Skeletal muscle satellite cell (primary cell): Measurements from ENCODE around the gene CPA5.

ENCODE experiments used
- H3K27me3 ChIP-seq: 2 replicates; pipeline ENCODE4 v1.7.0; 2013; ENCODE audit warnings: low read length; ENCODE audit not compliant: control insufficient read depth, insufficient read depth
- H3K36me3 ChIP-seq: 2 replicates; pipeline ENCODE4 v1.7.0; 2013; ENCODE audit warnings: mild to moderate bottlenecking, control low read depth, low read length; ENCODE audit not compliant: insufficient read depth
- H3K4me1 ChIP-seq: 2 replicates; pipeline ENCODE4 v1.7.0; 2013; ENCODE audit warnings: low read length; ENCODE audit not compliant: control insufficient read depth, insufficient read depth
- H3K4me2 ChIP-seq: 2 replicates; pipeline ENCODE4 v1.7.0; 2013; ENCODE audit warnings: mild to moderate bottlenecking, low read length
- H3K4me3 ChIP-seq: 2 replicates; pipeline ENCODE4 v1.7.0; 2013; ENCODE audit warnings: low read length
- H3K9ac ChIP-seq: 2 replicates; pipeline ENCODE4 v1.7.0; 2013; ENCODE audit warnings: mild to moderate bottlenecking, low read depth, low read length, moderate library complexity
- H3K9me3 ChIP-seq: replicated peaks from 2 replicates; pipeline ENCODE4 v1.7.0; 2013; ENCODE audit warnings: mild to moderate bottlenecking, control low read depth, low read length

The CPA5 gene

GRCh38 chr7:130362251-130362816 is 17.7 kb downstream of the CPA5 start:
- Histone ChIP-seq H3K36me3 (no peaks in the 10 kb centered on the region), H3K9ac (no peak overlapping the region), H3K4me2 (no peak overlapping the region), H3K27me3 (no peaks in the 10 kb centered on the region), H3K4me1 (peaks cover 54% of the 10 kb centered on the region), H3K4me3 (no peak overlapping the region), H3K9me3 (peaks cover 17% of the 10 kb centered on the region)

GRCh38 chr7:130363026-130363847 is 18.6 kb downstream of the CPA5 start:
- Histone ChIP-seq H3K4me2 (peak overlapping the region; percentile 37), H3K27me3 (no peaks in the 10 kb centered on the region), H3K4me1 (peaks cover 46% of the 10 kb centered on the region), H3K36me3 (no peaks in the 10 kb centered on the region), H3K9me3 (peaks cover 17% of the 10 kb centered on the region), H3K4me3 (no peak overlapping the region), H3K9ac (no peak overlapping the region)

- Histone ChIP-seq H3K9ac (no peak overlapping the region), H3K4me3 (no peak overlapping the region), H3K9me3 (peaks cover 13% of the 10 kb centered on the region), H3K27me3 (no peaks in the 10 kb centered on the region), H3K4me1 (peaks cover 58% of the 10 kb centered on the region), H3K36me3 (no peaks in the 10 kb centered on the region), H3K4me2 (no peak overlapping the region)
Observed at GRCh38 chr7:130364451-130364850, 19.8 kb downstream of the CPA5 start.

- H3K4me3 ChIP-seq: no peak overlapping the region
Observed at GRCh38 chr7:130365088-130365487, 20.5 kb downstream of the CPA5 start.

GRCh38 chr7:130365511-130366441 is 21.2 kb downstream of the CPA5 start:
- H3K9ac ChIP-seq: peak overlapping the region; percentile 54
- H3K4me1 ChIP-seq: peaks cover 71% of the 10 kb centered on the region
- H3K36me3 ChIP-seq: no peaks in the 10 kb centered on the region
- H3K4me3 ChIP-seq: peak overlapping the region; percentile 34
- H3K9me3 ChIP-seq: peaks cover 2% of the 10 kb centered on the region
- no peaks in the 10 kb centered on the region for H3K27me3 ChIP-seq
- H3K4me2 ChIP-seq: peak overlapping the region; percentile 41

More at GRCh38 chr7:130365088-130365487, 20.5 kb downstream of the CPA5 start:
- Histone ChIP-seq H3K4me2 (peak overlapping the region; percentile 41), H3K9ac (peak overlapping the region; percentile 18), H3K27me3 (no peaks in the 10 kb centered on the region), H3K36me3 (no peaks in the 10 kb centered on the region), H3K4me1 (peaks cover 64% of the 10 kb centered on the region), H3K9me3 (peaks cover 8% of the 10 kb centered on the region)

GRCh38 chr7:130366564-130366963 is 21.9 kb downstream of the CPA5 start:
- Histone ChIP-seq H3K4me1 (peaks cover 78% of the 10 kb centered on the region), H3K9ac (peak overlapping the region; percentile 54), H3K36me3 (no peaks in the 10 kb centered on the region), H3K4me2 (peak overlapping the region; percentile 41), H3K27me3 (no peaks in the 10 kb centered on the region), H3K4me3 (peak overlapping the region; percentile 34), H3K9me3 (no peaks in the 10 kb centered on the region)

- no peak overlapping the region for H3K4me3 ChIP-seq
- no peak overlapping the region for H3K4me2 ChIP-seq
- no peaks in the 10 kb centered on the region for H3K27me3 ChIP-seq
- peaks cover 79% of the 10 kb centered on the region for H3K4me1 ChIP-seq
- no peaks in the 10 kb centered on the region for H3K9me3 ChIP-seq
- H3K9ac ChIP-seq: no peak overlapping the region
- no peaks in the 10 kb centered on the region for H3K36me3 ChIP-seq
Observed at GRCh38 chr7:130367088-130367755, 22.6 kb downstream of the CPA5 start.

GRCh38 chr7:130367836-130368746 is 23.5 kb downstream of the CPA5 start:
- H3K27me3 ChIP-seq: no peaks in the 10 kb centered on the region
- H3K4me3 ChIP-seq: no peak overlapping the region
- peaks cover 82% of the 10 kb centered on the region for H3K4me1 ChIP-seq

GRCh38 chr7:130369110-130369711 is 24.6 kb downstream of the CPA5 start:
- H3K9me3 ChIP-seq: no peaks in the 10 kb centered on the region
- H3K4me3 ChIP-seq: no peak overlapping the region
- peaks cover 84% of the 10 kb centered on the region for H3K4me1 ChIP-seq
- no peaks in the 10 kb centered on the region for H3K36me3 ChIP-seq
- H3K9ac ChIP-seq: peak overlapping the region; percentile 36
- H3K4me2 ChIP-seq: peak overlapping the region; percentile 32
- no peaks in the 10 kb centered on the region for H3K27me3 ChIP-seq

More at GRCh38 chr7:130367836-130368746, 23.5 kb downstream of the CPA5 start:
- Histone ChIP-seq H3K36me3 (no peaks in the 10 kb centered on the region), H3K4me2 (no peak overlapping the region), H3K9ac (no peak overlapping the region), H3K9me3 (no peaks in the 10 kb centered on the region)
